Immature natural killer cell (primary cell): Measurements from ENCODE around the gene STYXL1. TPM values are rescaled to one million over a fixed set of nuclear protein-coding genes. Genes with fewer than 3 reads are reported as not detected.
"Not testable (repeated sequence)": the region's sequence is repeated elsewhere in the genome, so short reads cannot be mapped to it uniquely, and the experiment has no call there.

Experiments used
- DNase-seq, 3 donors: peaks; one replicate each; pipeline ENCODE4 v3.0.0; 2022; ENCODE audit warnings: mixed read lengths in 1 of 3
- H3K27ac Mint-ChIP-seq, 6 donors: one replicate each; pipeline ENCODE4 v1.8.0; 2020; ENCODE audit warnings: mixed read lengths in 6 of 6, mild to moderate bottlenecking in 5 of 6, inconsistent platforms in 4 of 6, moderate library complexity in 3 of 6
- H3K27me3 Mint-ChIP-seq, 3 donors: one replicate each; pipeline ENCODE4 v1.8.0; 2020 to 2021; ENCODE audit warnings: low read depth in 3 of 3, mild to moderate bottlenecking in 3 of 3, mixed read lengths in 3 of 3, moderate library complexity in 3 of 3, inconsistent platforms in 1 of 3
- H3K36me3 Mint-ChIP-seq, 3 donors: one replicate each; pipeline ENCODE4 v1.8.0; 2020; ENCODE audit warnings: mixed read lengths in 3 of 3, inconsistent platforms in 2 of 3, mild to moderate bottlenecking in 2 of 3
- H3K4me1 Mint-ChIP-seq, 2 donors: one replicate each; pipeline ENCODE4 v1.8.0; 2020; ENCODE audit warnings: inconsistent platforms in 2 of 2, mild to moderate bottlenecking in 2 of 2, mixed read lengths in 2 of 2, moderate library complexity in 1 of 2
- H3K4me3 Mint-ChIP-seq, 5 donors: one replicate each; pipeline ENCODE4 v1.8.0; 2020; ENCODE audit warnings: mild to moderate bottlenecking in 5 of 5, mixed read lengths in 5 of 5, inconsistent platforms in 3 of 5, moderate library complexity in 3 of 5
- H3K9me3 Mint-ChIP-seq, 6 donors: one replicate each; pipeline ENCODE4 v1.8.0; 2020; ENCODE audit warnings: mild to moderate bottlenecking in 6 of 6, mixed read lengths in 6 of 6, inconsistent platforms in 4 of 6, moderate library complexity in 3 of 6
- polyA plus RNA-seq, 3 donors: library from polyadenylated mRNA; unstranded; fragments of 300-500 nt; fragmentation: Illumina TruSeq; gene quantifications; one replicate each; pipeline ENCODE4 v1.2.3, GENCODE V29; 2021

Gene STYXL1
- polyA plus RNA-seq, 3 donors from 2014 or later = 77.7 to 102 (median 79.5) TPM

GRCh38 chr7:76073335-76073990 lies 25.7 kb upstream of the STYXL1 start:
- H3K4me3 Mint-ChIP-seq = no peak overlapping the region
- no peak for DNase-seq
- H3K4me1 Mint-ChIP-seq = peaks cover 0 to 5% of the 10 kb centered on the region in 2 donors
- no peaks in the 10 kb centered on the region for H3K9me3 Mint-ChIP-seq
- peaks cover 0 to 2% (median 0%) of the 10 kb centered on the region in 3 donors for H3K27me3 Mint-ChIP-seq
- no peak overlapping the region for H3K27ac Mint-ChIP-seq
- H3K36me3 Mint-ChIP-seq = no peaks in the 10 kb centered on the region

GRCh38 chr7:76072243-76073148 lies 24.7 kb upstream of the STYXL1 start:
- DNase-seq = no peak
- H3K36me3 Mint-ChIP-seq = no peaks in the 10 kb centered on the region
- no peak overlapping the region for H3K27ac Mint-ChIP-seq
- H3K9me3 Mint-ChIP-seq = no peaks in the 10 kb centered on the region
- H3K4me1 Mint-ChIP-seq = peaks cover 0 to 4% of the 10 kb centered on the region in 2 donors
- peaks cover 0 to 2% (median 0%) of the 10 kb centered on the region in 3 donors for H3K27me3 Mint-ChIP-seq
- no peak overlapping the region for H3K4me3 Mint-ChIP-seq

- Mint-ChIP-seq H3K36me3 (peaks cover 0 to 4% (median 4%) of the 10 kb centered on the region in 3 donors), H3K4me3 (no peak overlapping the region), H3K27ac (no peak overlapping the region), H3K27me3 (peaks cover 0 to 3% (median 2%) of the 10 kb centered on the region in 3 donors), H3K9me3 (no peaks in the 10 kb centered on the region), H3K4me1 (no peaks in the 10 kb centered on the region)
- DNase-seq = no peak
Observed at GRCh38 chr7:76071316-76072242, 23.8 kb upstream of the STYXL1 start.

- Mint-ChIP-seq H3K9me3 (no peaks in the 10 kb centered on the region), H3K4me1 (no peaks in the 10 kb centered on the region), H3K36me3 (peaks cover 5 to 25% (median 21%) of the 10 kb centered on the region in 3 donors), H3K27me3 (peaks cover 0 to 3% (median 0%) of the 10 kb centered on the region in 3 donors), H3K27ac (no peak overlapping the region), H3K4me3 (no peak overlapping the region)
- DNase-seq = no peak
Observed at GRCh38 chr7:76069238-76069638, 21.4 kb upstream of the STYXL1 start.

GRCh38 chr7:76066716-76067503 lies 19.1 kb upstream of the STYXL1 start:
- DNase-seq = no peak
- Mint-ChIP-seq H3K27me3 (peaks cover 0 to 3% (median 0%) of the 10 kb centered on the region in 3 donors), H3K36me3 (peaks cover 9 to 40% (median 25%) of the 10 kb centered on the region in 3 donors), H3K9me3 (no peaks in the 10 kb centered on the region), H3K4me3 (no peak overlapping the region), H3K27ac (peak overlapping the region in 1 of 6 donors; percentile 55), H3K4me1 (no peaks in the 10 kb centered on the region)

- peaks cover 9 to 50% (median 28%) of the 10 kb centered on the region in 3 donors for H3K36me3 Mint-ChIP-seq
- peak overlapping the region in 1 of 6 donors; percentile 35 for H3K27ac Mint-ChIP-seq
- no peak for DNase-seq
- peaks cover 0 to 3% (median 0%) of the 10 kb centered on the region in 3 donors for H3K27me3 Mint-ChIP-seq
- H3K9me3 Mint-ChIP-seq = no peaks in the 10 kb centered on the region
- H3K4me3 Mint-ChIP-seq = no peak overlapping the region
- H3K4me1 Mint-ChIP-seq = no peaks in the 10 kb centered on the region
Observed at GRCh38 chr7:76065016-76065612, 17.3 kb upstream of the STYXL1 start.

GRCh38 chr7:76064208-76064970 lies 16.6 kb upstream of the STYXL1 start:
- DNase-seq = no peak
- Mint-ChIP-seq H3K9me3 (no peaks in the 10 kb centered on the region), H3K4me1 (no peaks in the 10 kb centered on the region), H3K27ac (no peak overlapping the region), H3K4me3 (no peak overlapping the region), H3K27me3 (peaks cover 0 to 3% (median 0%) of the 10 kb centered on the region in 3 donors), H3K36me3 (peaks cover 9 to 54% (median 28%) of the 10 kb centered on the region in 3 donors)

GRCh38 chr7:76063525-76063924 lies 15.7 kb upstream of the STYXL1 start:
- Mint-ChIP-seq H3K4me1 (no peaks in the 10 kb centered on the region), H3K9me3 (no peaks in the 10 kb centered on the region), H3K27ac (no peak overlapping the region), H3K36me3 (peaks cover 9 to 57% (median 30%) of the 10 kb centered on the region in 3 donors), H3K27me3 (peaks cover 0 to 3% (median 0%) of the 10 kb centered on the region in 3 donors), H3K4me3 (no peak overlapping the region)
- DNase-seq = no peak

GRCh38 chr7:76063114-76063513 lies 15.3 kb upstream of the STYXL1 start:
- Mint-ChIP-seq H3K9me3 (no peaks in the 10 kb centered on the region), H3K4me1 (no peaks in the 10 kb centered on the region), H3K27me3 (peaks cover 0 to 3% (median 0%) of the 10 kb centered on the region in 3 donors), H3K27ac (no peak overlapping the region), H3K36me3 (peaks cover 9 to 61% (median 34%) of the 10 kb centered on the region in 3 donors), H3K4me3 (no peak overlapping the region)
- DNase-seq = no peak

GRCh38 chr7:76062254-76062653 lies 14.5 kb upstream of the STYXL1 start:
- H3K27ac Mint-ChIP-seq = peak overlapping the region in 1 of 6 donors; percentile 62
- H3K4me1 Mint-ChIP-seq = no peaks in the 10 kb centered on the region
- H3K9me3 Mint-ChIP-seq = no peaks in the 10 kb centered on the region
- H3K4me3 Mint-ChIP-seq = no peak overlapping the region
- DNase-seq = no peak
- H3K27me3 Mint-ChIP-seq = peaks cover 0 to 3% (median 0%) of the 10 kb centered on the region in 3 donors
- peaks cover 9 to 68% (median 39%) of the 10 kb centered on the region in 3 donors for H3K36me3 Mint-ChIP-seq

- DNase-seq = no peak
- no peak overlapping the region for H3K4me3 Mint-ChIP-seq
- H3K27me3 Mint-ChIP-seq = no peaks in the 10 kb centered on the region
- H3K27ac Mint-ChIP-seq = no peak overlapping the region
- H3K9me3 Mint-ChIP-seq = no peaks in the 10 kb centered on the region
- no peaks in the 10 kb centered on the region for H3K4me1 Mint-ChIP-seq
- peaks cover 9 to 58% (median 30%) of the 10 kb centered on the region in 3 donors for H3K36me3 Mint-ChIP-seq
Observed at GRCh38 chr7:76060842-76061241, 13.0 kb upstream of the STYXL1 start.

- H3K27me3 Mint-ChIP-seq, H3K4me3 Mint-ChIP-seq: not testable (repeated sequence)
Observed at GRCh38 chr7:76058745-76059144, 10.9 kb upstream of the STYXL1 start.

More at GRCh38 chr7:76058745-76059144, 10.9 kb upstream of the STYXL1 start:
- not testable (repeated sequence) for H3K9me3 Mint-ChIP-seq, DNase-seq, H3K27ac Mint-ChIP-seq, H3K4me1 Mint-ChIP-seq
- H3K36me3 Mint-ChIP-seq = peaks cover 3 to 43% (median 18%) of the 10 kb centered on the region in 3 donors
